Thymus (tissue), 14 donors: ENCODE measurements around the gene TATDN2. TPM values are rescaled to one million over a fixed set of nuclear protein-coding genes. Genes with fewer than 3 reads are reported as not detected.

Source experiments
- DNase-seq, 9 donors: peaks; one replicate each; pipeline ENCODE4 v3.0.0-alpha.2; 2013; ENCODE audit warnings: low spot score in 9 of 9, low read depth in 6 of 9, missing footprints in 1 of 9
- H3K27ac ChIP-seq, 2 donors: one replicate each; pipeline ENCODE4 v1.5.1; 2013; ENCODE audit warnings: control low read depth in 1 of 2, low read depth in 1 of 2, low read length in 1 of 2, mild to moderate bottlenecking in 1 of 2, moderate library complexity in 1 of 2
- H3K27me3 ChIP-seq, 2 donors: one replicate each; pipeline ENCODE4 v1.5.1; 2013; ENCODE audit warnings: low read length in 1 of 2; ENCODE audit not compliant: control insufficient read depth in 2 of 2, insufficient read depth in 1 of 2
- H3K36me3 ChIP-seq, 2 donors: one replicate each; pipeline ENCODE4 v1.5.1; 2013; ENCODE audit warnings: low read length in 1 of 2, mild to moderate bottlenecking in 1 of 2, moderate library complexity in 1 of 2; ENCODE audit not compliant: control insufficient read depth in 2 of 2, insufficient read depth in 2 of 2
- H3K4me1 ChIP-seq, 2 donors: one replicate each; pipeline ENCODE4 v1.5.1; 2013; ENCODE audit warnings: low read length in 2 of 2; ENCODE audit not compliant: control insufficient read depth in 2 of 2, insufficient read depth in 2 of 2
- H3K4me3 ChIP-seq, 2 donors: one replicate each; pipeline ENCODE4 v1.5.1; 2013; ENCODE audit warnings: low read length in 2 of 2, control low read depth in 1 of 2, mild to moderate bottlenecking in 1 of 2
- H3K9me3 ChIP-seq, 2 donors: one replicate each; pipeline ENCODE4 v1.5.1; 2013; ENCODE audit warnings: low read length in 1 of 2, mild to moderate bottlenecking in 1 of 2; ENCODE audit not compliant: control insufficient read depth in 2 of 2, insufficient read depth in 1 of 2
- WGBS: extraction: QIAGEN DNeasy Blood & Tissue Kit; methylation state at CpG from one replicate; pipeline ENCODE4 v1.1.7; 2013; 5-methylcytosine and 5-hydroxymethylcytosine counted together
- long read RNA-seq, 10 donors: transcript quantifications; one replicate each; lab custom pipeline, GENCODE V29; 2026
- polyA plus RNA-seq: library from polyadenylated mRNA; stranded (reverse); fragments of 200-250 nt; gene quantifications from one replicate; pipeline ENCODE4 v1.2.3, GENCODE V29; 2013
- total RNA-seq: library from RNA; stranded (reverse); fragments of 120-200 nt; gene quantifications from one replicate; pipeline ENCODE4 v1.2.4, GENCODE V29; 2013
- donor health status: healthy.

TATDN2 gene
- 19.2 TPM for total RNA-seq
- polyA plus RNA-seq = 24.4 TPM
- long read RNA-seq, donor 1 = 0 reads
- long read RNA-seq, donor 2, full-length matches to known transcripts = 7 of 32 reads
- long read RNA-seq, donor 2, partial matches to known transcripts = 25 of 32 reads
- long read RNA-seq, donor 2, other reads (novel, unspliced or antisense) = 0 of 32 reads
- long read RNA-seq, donor 3, full-length matches to known transcripts = 2 of 7 reads
- long read RNA-seq, donor 3, partial matches to known transcripts = 5 of 7 reads
- long read RNA-seq, donor 3, other reads (novel, unspliced or antisense) = 0 of 7 reads
- long read RNA-seq, donor 4, full-length matches to known transcripts = 1 of 1 reads
- long read RNA-seq, donor 4, partial matches to known transcripts = 0 of 1 reads
- long read RNA-seq, donor 4, other reads (novel, unspliced or antisense) = 0 of 1 reads
- long read RNA-seq, donor 5, full-length matches to known transcripts = 9 of 16 reads
- long read RNA-seq, donor 5, partial matches to known transcripts = 7 of 16 reads
- long read RNA-seq, donor 5, other reads (novel, unspliced or antisense) = 0 of 16 reads
- long read RNA-seq, donor 6, partial matches to known transcripts = 5 of 5 reads
- long read RNA-seq, donor 6, other reads (novel, unspliced or antisense) = 0 of 5 reads
- long read RNA-seq, donor 7, full-length matches to known transcripts = 4 of 10 reads
- long read RNA-seq, donor 7, partial matches to known transcripts = 6 of 10 reads
- long read RNA-seq, donor 7, other reads (novel, unspliced or antisense) = 0 of 10 reads
- long read RNA-seq, donor 8, full-length matches to known transcripts = 1 of 1 reads
- long read RNA-seq, donor 8, partial matches to known transcripts = 0 of 1 reads
- long read RNA-seq, donor 8, other reads (novel, unspliced or antisense) = 0 of 1 reads
- long read RNA-seq, donor 9, full-length matches to known transcripts = 5 of 5 reads
- long read RNA-seq, donor 9, partial matches to known transcripts = 0 of 5 reads
- long read RNA-seq, donor 9, other reads (novel, unspliced or antisense) = 0 of 5 reads
- long read RNA-seq, donor 10, full-length matches to known transcripts = 4 of 9 reads
- long read RNA-seq, donor 10, partial matches to known transcripts = 5 of 9 reads
- long read RNA-seq, donor 10, other reads (novel, unspliced or antisense) = 0 of 9 reads

GRCh38 chr3:10248184-10248983, at the start of gene TATDN2:
TATDN2 (plus strand) TSS chr3:10248459; CDS start chr3:10249201, 742 bp downstream.
- WGBS = under 1% methylated on average over 80 of the region's 80 CpGs
- Histone ChIP-seq H3K27me3 (no peaks in the 10 kb centered on the region), H3K4me1 (peaks cover 31 to 45% of the 10 kb centered on the region in 2 donors), H3K36me3 (peaks cover 20 to 26% of the 10 kb centered on the region in 2 donors), H3K27ac (peak within 1 kb of the TSS; percentile 90 to 92), H3K4me3 (peak within 1 kb of the TSS; percentile 70 to 97), H3K9me3 (peaks cover 0 to 22% of the 10 kb centered on the region in 2 donors)
- peak; percentile 87 to 99 (median 93) for DNase-seq

GRCh38 chr3:10198761-10199649, 49.3 kb upstream of the TATDN2 start:
- Histone ChIP-seq H3K4me3 (no peak overlapping the region), H3K27ac (peak overlapping the region; percentile 78 to 80), H3K9me3 (no peaks in the 10 kb centered on the region), H3K4me1 (peaks cover 30 to 47% of the 10 kb centered on the region in 2 donors), H3K27me3 (no peaks in the 10 kb centered on the region), H3K36me3 (peaks cover 2 to 7% of the 10 kb centered on the region in 2 donors)
- peak in 4 of 9 donors; percentile 48 to 78 (median 59) for DNase-seq
- 57% methylated on average over 12 of the region's 12 CpGs for WGBS

GRCh38 chr3:10204921-10205320, 43.3 kb upstream of the TATDN2 start:
- Histone ChIP-seq H3K27ac (no peak overlapping the region), H3K4me3 (no peak overlapping the region), H3K4me1 (peaks cover 0 to 2% of the 10 kb centered on the region in 2 donors), H3K9me3 (no peaks in the 10 kb centered on the region), H3K27me3 (no peaks in the 10 kb centered on the region), H3K36me3 (peaks cover 2 to 7% of the 10 kb centered on the region in 2 donors)
- WGBS = 98% methylated on average over 2 of the region's 2 CpGs
- DNase-seq = no peak

GRCh38 chr3:10205451-10206165, 42.7 kb upstream of the TATDN2 start:
- H3K4me1 ChIP-seq = no peaks in the 10 kb centered on the region

GRCh38 chr3:10206166-10206511, 42.1 kb upstream of the TATDN2 start:
- Histone ChIP-seq H3K36me3 (peaks cover 2 to 6% of the 10 kb centered on the region in 2 donors), H3K4me1 (no peaks in the 10 kb centered on the region), H3K27me3 (no peaks in the 10 kb centered on the region), H3K9me3 (no peaks in the 10 kb centered on the region), H3K4me3 (no peak overlapping the region), H3K27ac (no peak overlapping the region)
- 93% methylated on average over 5 of the region's 5 CpGs for whole genome bisulfite sequencing
- no peak for DNase-seq

More at GRCh38 chr3:10205451-10206165, 42.7 kb upstream of the TATDN2 start:
- no peaks in the 10 kb centered on the region for H3K27me3 ChIP-seq
- 98% methylated on average over 7 of the region's 7 CpGs for WGBS
- no peaks in the 10 kb centered on the region for H3K9me3 ChIP-seq
- H3K27ac ChIP-seq = no peak overlapping the region
- no peak for DNase-seq
- peaks cover 2 to 7% of the 10 kb centered on the region in 2 donors for H3K36me3 ChIP-seq
- H3K4me3 ChIP-seq = no peak overlapping the region

- H3K36me3 ChIP-seq = peaks cover 0 to 3% of the 10 kb centered on the region in 2 donors
- no peaks in the 10 kb centered on the region for H3K27me3 ChIP-seq
- no peak overlapping the region for H3K4me3 ChIP-seq
- WGBS = 91% methylated on average over 9 of the region's 9 CpGs
- DNase-seq = no peak
- no peak overlapping the region for H3K27ac ChIP-seq
- no peaks in the 10 kb centered on the region for H3K4me1 ChIP-seq
- peaks cover 0 to 5% of the 10 kb centered on the region in 2 donors for H3K9me3 ChIP-seq
Observed at GRCh38 chr3:10213156-10213792, 35.0 kb upstream of the TATDN2 start.

- Histone ChIP-seq H3K27ac (no peak overlapping the region), H3K27me3 (no peaks in the 10 kb centered on the region), H3K36me3 (peaks cover 0 to 3% of the 10 kb centered on the region in 2 donors), H3K4me1 (no peaks in the 10 kb centered on the region), H3K9me3 (peaks cover 0 to 5% of the 10 kb centered on the region in 2 donors), H3K4me3 (no peak overlapping the region)
- 97% methylated on average over 6 of the region's 6 CpGs for WGBS
- no peak for DNase-seq
Observed at GRCh38 chr3:10215578-10216368, 32.5 kb upstream of the TATDN2 start.
